Stimulated activated naive CD8-positive, alpha-beta T cell treated with anti-CD3 and anti-CD28 coated beads, Interleukin-15, Interleukin-2, amounts not matched to agents 100 ng/mL and 50 ng/mL, for 24 hours (primary cell): ENCODE data around the gene MACO1.
"Not testable (repeated sequence)": the region's sequence is repeated elsewhere in the genome, so short reads cannot be mapped to it uniquely, and the experiment has no call there.

Experiments used
- H3K27ac Mint-ChIP-seq: one replicate; pipeline ENCODE4 v1.8.0; 2021; ENCODE audit warnings: mild to moderate bottlenecking, mixed read lengths
- H3K27me3 Mint-ChIP-seq: one replicate; pipeline ENCODE4 v1.8.0; 2021; ENCODE audit warnings: mixed read lengths
- H3K36me3 Mint-ChIP-seq: one replicate; pipeline ENCODE4 v1.8.0; 2021; ENCODE audit warnings: low read depth, mixed read lengths
- H3K4me1 Mint-ChIP-seq: one replicate; pipeline ENCODE4 v1.8.0; 2021; ENCODE audit warnings: low read depth, mixed read lengths
- H3K4me3 Mint-ChIP-seq: one replicate; pipeline ENCODE4 v1.8.0; 2021; ENCODE audit warnings: mild to moderate bottlenecking, mixed read lengths
- H3K9me3 Mint-ChIP-seq: one replicate; pipeline ENCODE4 v1.8.0; 2021; ENCODE audit warnings: mixed read lengths

MACO1 gene, protein sequence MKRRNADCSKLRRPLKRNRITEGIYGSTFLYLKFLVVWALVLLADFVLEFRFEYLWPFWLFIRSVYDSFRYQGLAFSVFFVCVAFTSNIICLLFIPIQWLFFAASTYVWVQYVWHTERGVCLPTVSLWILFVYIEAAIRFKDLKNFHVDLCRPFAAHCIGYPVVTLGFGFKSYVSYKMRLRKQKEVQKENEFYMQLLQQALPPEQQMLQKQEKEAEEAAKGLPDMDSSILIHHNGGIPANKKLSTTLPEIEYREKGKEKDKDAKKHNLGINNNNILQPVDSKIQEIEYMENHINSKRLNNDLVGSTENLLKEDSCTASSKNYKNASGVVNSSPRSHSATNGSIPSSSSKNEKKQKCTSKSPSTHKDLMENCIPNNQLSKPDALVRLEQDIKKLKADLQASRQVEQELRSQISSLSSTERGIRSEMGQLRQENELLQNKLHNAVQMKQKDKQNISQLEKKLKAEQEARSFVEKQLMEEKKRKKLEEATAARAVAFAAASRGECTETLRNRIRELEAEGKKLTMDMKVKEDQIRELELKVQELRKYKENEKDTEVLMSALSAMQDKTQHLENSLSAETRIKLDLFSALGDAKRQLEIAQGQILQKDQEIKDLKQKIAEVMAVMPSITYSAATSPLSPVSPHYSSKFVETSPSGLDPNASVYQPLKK

DNA sequence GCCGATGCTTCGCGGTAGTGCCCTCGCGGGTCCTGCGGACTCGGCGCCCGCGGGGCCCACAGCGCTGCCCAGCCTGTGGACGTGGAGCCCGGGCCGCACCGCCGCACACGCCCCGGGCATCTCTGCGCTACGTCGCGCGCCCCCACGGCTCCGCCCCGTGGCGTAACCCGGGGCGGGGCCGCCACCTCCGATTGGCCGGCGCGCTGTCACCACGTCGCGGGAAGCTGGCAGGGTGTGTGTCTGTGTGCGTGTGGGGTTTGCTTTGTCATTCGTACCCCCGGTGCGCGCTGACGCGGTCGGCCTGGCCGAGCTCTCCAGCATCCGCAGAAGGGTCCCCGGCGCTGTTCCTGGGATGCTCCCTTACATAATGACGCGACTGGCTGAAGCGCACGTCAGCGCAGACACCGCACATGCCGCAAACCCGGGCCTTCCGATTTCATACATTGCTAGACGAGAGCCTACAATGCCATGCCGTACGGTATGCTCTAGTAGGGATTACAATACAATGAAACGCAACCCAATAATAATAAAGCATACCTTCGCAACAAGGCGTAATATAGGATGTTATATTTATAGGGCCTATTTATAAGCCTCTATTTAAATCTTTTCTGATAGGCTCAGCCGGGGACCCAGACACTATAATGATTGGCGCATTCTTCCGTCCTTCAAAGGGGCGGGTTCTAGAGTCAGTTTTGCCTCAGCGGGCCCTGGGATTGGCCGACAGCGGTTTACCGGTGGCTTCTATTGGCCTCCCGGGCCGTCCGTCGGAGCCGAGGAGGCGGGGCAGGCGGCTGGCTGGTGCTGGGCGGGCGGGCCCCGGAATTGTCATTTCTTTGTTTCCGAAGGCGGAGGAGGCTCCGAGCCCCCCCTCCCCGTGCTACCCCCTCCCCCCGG lies at the start of gene MACO1:
Gene MACO1, plus strand, starts transcription at position 825 of the 894 bp plus-strand sequence. CDS start 202 bp downstream, outside the sequence.
- no peaks in the 10 kb centered on the region for H3K27me3 Mint-ChIP-seq
- H3K4me3 Mint-ChIP-seq: peak within 1 kb of the TSS; percentile 95
- H3K4me1 Mint-ChIP-seq: peaks cover 42% of the 10 kb centered on the region
- no peaks in the 10 kb centered on the region for H3K36me3 Mint-ChIP-seq
- no peaks in the 10 kb centered on the region for H3K9me3 Mint-ChIP-seq
- peak within 1 kb of the TSS; percentile 99 for H3K27ac Mint-ChIP-seq

DNA sequence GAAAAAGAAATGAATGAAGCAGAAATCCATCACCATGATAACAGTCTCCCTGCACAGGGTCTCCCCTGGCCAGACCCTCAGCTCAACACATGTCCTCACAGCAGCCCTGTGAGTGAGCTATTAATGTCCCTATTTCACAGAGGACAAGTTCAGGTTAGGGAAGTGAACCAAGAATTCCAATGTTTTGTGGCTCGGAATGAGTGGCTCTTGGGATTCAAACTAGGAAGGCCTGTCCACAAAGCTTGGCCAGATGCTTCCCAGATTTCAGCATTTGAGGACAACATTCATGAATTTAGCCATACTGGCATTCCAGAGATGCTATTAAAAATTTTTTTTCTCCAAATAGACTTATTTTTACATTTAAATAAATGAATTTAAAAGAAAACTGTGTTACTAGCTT lies 48.2 kb upstream of the MACO1 start:
- not testable (repeated sequence) for H3K9me3 Mint-ChIP-seq, H3K27me3 Mint-ChIP-seq, H3K27ac Mint-ChIP-seq

DNA sequence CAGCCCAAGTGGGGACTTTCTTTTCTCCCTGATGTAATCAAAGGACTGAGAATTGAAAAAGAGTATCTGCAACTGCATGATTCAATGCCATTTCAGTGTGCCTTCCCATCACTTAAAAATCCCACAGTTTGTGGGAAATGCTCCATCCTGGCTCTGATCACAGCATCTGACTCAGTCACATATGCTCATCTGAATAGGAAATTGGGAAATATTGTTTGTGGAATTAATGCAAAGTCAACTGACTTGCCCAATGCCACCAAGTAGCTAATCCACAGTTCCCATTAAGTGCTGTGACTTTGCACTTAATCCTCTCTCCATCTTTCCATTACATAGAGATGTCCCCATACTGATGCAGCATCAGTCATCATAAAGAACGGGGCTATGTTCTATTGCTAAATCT lies 47.6 kb upstream of the MACO1 start:
- not testable (repeated sequence) for H3K4me3 Mint-ChIP-seq, H3K36me3 Mint-ChIP-seq, H3K27ac Mint-ChIP-seq, H3K27me3 Mint-ChIP-seq, H3K4me1 Mint-ChIP-seq, H3K9me3 Mint-ChIP-seq

More for the DNA sequence above, 48.2 kb upstream of the MACO1 start:
- not testable (repeated sequence) for H3K4me3 Mint-ChIP-seq, H3K4me1 Mint-ChIP-seq, H3K36me3 Mint-ChIP-seq

DNA sequence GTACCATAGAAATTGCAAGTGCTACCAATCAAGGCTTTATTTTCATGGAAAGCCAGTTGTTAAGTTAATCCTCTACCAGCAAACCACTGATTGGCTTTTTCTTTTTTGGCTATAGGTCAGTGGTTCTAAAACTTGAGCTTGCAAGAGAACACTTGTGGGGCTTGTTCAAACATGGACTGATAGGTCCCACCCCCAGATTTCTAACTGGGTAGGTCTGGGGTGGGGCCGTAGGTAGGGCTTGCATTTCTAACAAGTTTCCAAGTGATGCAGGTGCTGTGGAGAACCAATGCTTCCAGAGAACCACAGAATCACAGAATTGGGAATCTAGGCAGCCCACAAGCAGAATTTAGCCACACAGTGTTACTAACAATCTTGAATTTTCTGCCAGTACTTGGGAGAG lies 46.8 kb upstream of the MACO1 start:
- H3K36me3 Mint-ChIP-seq, H3K27ac Mint-ChIP-seq, H3K27me3 Mint-ChIP-seq, H3K9me3 Mint-ChIP-seq, H3K4me1 Mint-ChIP-seq, H3K4me3 Mint-ChIP-seq: not testable (repeated sequence)

DNA sequence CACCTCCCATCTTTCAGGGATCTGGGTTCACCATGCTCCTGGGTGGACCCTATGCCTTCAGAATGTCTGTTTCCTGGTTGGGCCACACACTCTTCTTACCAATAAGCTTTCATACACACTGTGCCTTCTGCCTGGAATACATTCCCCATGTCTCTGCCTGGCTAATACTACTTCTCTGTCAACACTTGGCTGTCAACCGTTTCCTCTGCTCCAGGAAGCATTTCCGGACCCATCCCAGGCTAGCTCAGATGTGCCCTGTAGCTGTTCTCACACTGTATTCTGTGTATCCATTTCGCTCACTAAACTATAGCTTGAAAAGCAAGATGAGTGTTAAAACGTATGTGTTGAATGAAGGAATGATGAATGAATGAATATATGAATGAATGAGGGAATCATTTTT lies 43.6 kb upstream of the MACO1 start:
- H3K9me3 Mint-ChIP-seq, H3K4me3 Mint-ChIP-seq, H3K4me1 Mint-ChIP-seq, H3K27me3 Mint-ChIP-seq, H3K36me3 Mint-ChIP-seq, H3K27ac Mint-ChIP-seq: not testable (repeated sequence)

DNA sequence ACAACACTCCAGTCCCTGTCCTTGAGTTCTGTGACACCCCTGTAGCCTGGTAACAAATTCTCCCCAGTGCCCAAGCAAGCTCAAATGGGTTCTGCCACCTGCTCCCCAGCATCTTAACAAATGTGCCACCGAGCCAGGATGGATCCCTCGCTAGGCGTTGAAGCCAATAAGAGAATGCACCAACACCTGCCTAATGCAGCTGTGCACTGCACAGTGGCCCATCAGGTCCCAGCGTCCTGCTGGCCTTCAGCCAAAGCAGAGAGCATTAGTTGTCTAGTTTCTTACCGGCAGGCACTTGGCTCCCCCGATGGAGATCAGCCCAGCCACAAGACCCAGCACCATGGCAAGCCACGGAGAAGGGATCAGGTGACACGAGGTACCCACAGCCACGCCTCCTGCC lies 42.0 kb upstream of the MACO1 start:
- H3K4me1 Mint-ChIP-seq, H3K27me3 Mint-ChIP-seq, H3K4me3 Mint-ChIP-seq, H3K36me3 Mint-ChIP-seq, H3K9me3 Mint-ChIP-seq, H3K27ac Mint-ChIP-seq: not testable (repeated sequence)

DNA sequence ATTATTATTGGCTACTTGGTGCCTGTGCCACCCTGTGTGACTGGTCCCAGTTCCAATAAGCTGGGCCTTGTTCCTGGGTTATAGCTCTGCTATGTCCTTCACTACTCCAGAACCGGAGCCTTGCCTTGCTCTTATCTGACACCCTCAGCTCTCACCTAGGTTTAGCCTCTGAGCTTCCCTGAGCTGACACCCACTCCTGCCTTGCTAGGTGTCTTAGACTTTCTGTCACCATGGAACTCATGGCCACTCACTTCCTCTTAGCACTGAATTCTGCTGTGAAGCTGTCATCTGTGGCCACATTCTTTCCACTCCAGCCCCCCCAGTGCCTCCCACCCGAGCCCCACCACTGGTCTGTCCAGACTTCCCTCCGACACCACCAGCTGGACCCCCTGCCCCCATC lies 41.0 kb upstream of the MACO1 start:
- not testable (repeated sequence) for H3K4me1 Mint-ChIP-seq, H3K9me3 Mint-ChIP-seq, H3K27ac Mint-ChIP-seq, H3K27me3 Mint-ChIP-seq, H3K36me3 Mint-ChIP-seq, H3K4me3 Mint-ChIP-seq

DNA sequence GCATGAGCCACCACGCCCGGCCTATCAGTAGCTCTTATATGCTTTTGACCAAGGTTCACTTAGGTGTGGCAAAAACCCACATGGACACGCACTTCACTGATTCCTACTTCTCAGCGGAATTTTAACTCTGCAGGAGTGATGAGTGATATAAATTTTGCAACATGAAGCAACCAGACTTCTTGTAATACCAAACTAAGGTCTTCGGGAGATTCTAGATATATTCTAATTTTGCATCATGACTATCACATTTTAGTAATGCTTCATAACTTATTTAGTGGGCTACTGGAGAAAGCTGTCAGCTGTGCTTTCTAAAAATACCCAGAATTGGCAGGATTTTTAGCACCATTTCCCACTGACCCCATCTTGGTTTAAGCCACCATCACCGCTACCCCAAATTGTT lies 37.9 kb upstream of the MACO1 start:
- Mint-ChIP-seq H3K4me3 (no peak overlapping the region), H3K9me3 (no peaks in the 10 kb centered on the region), H3K4me1 (no peaks in the 10 kb centered on the region), H3K27ac (no peak overlapping the region), H3K27me3 (no peaks in the 10 kb centered on the region), H3K36me3 (no peaks in the 10 kb centered on the region)

DNA sequence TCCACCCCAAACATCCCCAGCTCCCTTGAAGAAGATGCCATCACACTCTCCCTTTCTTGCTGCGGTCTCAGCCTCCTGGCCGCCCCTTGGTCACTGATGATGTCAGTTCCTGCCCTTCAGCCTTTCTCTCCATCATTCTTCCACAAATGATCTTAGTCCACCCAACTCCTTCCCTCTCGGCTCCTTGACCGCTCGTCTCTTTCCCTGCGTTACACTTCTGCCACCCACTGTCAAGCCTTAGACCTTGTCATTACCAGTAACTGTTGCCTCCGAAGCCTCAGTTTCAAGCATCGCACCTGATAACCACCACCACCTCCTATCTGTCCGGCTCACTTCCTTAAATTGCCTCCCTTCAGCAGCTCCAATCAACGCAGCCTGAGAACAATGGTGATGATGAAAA lies 33.1 kb upstream of the MACO1 start:
- not testable (repeated sequence) for H3K36me3 Mint-ChIP-seq, H3K27ac Mint-ChIP-seq, H3K4me1 Mint-ChIP-seq, H3K4me3 Mint-ChIP-seq, H3K27me3 Mint-ChIP-seq, H3K9me3 Mint-ChIP-seq

DNA sequence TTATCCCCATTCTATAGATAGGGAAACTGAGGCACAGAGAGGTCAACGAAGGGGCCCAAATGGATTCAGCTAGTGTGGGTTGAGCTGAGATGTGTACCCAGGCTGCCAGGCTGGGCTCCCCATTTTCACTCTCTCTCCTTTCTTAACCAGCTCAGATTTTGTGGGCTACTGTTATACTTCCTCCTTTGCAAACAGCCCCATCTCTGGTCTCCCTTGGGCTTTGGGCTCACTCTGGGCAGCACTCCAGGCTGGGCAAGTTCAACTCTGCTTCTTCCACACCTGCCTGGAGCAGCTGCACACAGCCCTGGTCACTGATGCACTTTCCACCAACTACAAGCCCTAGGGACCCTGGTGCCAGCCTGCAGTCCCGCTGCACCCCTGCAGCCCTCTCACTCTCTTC lies 32.6 kb upstream of the MACO1 start:
- not testable (repeated sequence) for H3K27ac Mint-ChIP-seq, H3K4me1 Mint-ChIP-seq, H3K4me3 Mint-ChIP-seq, H3K27me3 Mint-ChIP-seq, H3K36me3 Mint-ChIP-seq, H3K9me3 Mint-ChIP-seq

DNA sequence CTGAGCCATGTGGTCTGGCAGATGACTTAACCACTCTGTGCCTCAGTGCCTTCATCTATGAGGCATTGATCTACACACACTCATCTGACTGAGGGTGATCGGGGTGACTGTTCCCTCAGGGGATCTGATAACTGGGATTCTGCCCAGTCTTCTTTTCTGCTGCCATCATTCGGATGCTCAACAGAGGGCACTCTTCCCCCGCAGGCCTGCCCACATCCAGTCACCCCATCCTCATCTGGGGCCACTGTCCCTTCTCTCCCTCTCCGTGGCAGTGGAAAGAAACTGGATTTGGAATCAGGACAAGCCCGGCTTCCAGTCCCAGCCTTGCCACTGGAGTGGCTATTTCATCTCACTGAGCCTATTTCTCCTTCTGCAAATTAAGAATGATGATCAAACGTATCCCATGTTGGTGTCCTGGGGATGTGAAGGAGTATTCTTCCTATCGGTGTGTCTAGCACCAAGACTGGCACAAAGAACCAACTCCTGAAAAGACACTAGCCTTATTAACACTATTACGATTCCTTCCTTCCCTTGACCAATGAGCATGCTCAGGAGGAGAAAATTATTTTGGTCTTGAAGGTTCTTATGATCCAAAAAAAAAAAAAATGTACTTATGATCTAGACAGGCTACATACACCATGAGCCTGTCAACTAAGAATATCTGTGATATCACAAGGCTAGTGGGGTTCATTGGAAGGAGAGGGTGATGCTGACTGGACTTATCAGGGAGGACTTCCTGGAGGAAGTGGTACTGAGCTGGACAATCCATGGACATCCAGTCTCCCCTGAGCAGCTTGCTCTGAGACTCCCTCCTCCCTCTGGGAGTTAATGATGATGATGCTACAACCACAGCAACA lies 27.5 kb upstream of the MACO1 start:
- H3K27me3 Mint-ChIP-seq, H3K27ac Mint-ChIP-seq, H3K4me1 Mint-ChIP-seq: not testable (repeated sequence)

DNA sequence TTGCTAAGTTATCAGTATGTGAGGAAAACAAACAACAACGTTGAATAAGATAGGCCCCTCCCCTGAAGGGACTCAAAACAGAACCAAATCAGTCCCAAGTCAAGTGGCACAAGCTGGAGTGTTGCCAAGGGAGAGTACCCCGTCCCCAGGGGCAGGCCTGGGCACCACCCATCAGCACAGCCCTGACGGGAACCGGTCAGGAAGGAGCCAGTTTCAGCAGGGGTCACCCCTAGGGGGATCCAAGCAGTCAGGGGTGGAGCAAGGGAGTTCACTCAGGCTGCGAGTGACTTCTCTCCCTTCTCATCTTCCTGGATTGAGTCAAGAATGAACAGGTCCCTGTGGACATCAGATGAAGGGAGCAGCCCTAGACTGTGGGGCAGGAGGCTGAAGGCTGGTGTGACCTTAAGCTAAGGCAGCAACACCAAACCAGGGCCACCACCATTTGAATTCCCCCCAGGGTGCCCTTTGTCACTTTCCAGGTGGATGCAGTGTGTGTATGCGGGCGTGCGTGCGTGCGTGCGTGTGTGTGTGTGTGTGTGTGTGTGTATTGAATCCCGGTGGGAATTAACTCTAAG lies 24.9 kb upstream of the MACO1 start:
- not testable (repeated sequence) for H3K4me3 Mint-ChIP-seq, H3K27me3 Mint-ChIP-seq, H3K36me3 Mint-ChIP-seq, H3K4me1 Mint-ChIP-seq, H3K27ac Mint-ChIP-seq, H3K9me3 Mint-ChIP-seq

More for the DNA sequence above, 27.5 kb upstream of the MACO1 start:
- not testable (repeated sequence) for H3K9me3 Mint-ChIP-seq, H3K4me3 Mint-ChIP-seq, H3K36me3 Mint-ChIP-seq

DNA sequence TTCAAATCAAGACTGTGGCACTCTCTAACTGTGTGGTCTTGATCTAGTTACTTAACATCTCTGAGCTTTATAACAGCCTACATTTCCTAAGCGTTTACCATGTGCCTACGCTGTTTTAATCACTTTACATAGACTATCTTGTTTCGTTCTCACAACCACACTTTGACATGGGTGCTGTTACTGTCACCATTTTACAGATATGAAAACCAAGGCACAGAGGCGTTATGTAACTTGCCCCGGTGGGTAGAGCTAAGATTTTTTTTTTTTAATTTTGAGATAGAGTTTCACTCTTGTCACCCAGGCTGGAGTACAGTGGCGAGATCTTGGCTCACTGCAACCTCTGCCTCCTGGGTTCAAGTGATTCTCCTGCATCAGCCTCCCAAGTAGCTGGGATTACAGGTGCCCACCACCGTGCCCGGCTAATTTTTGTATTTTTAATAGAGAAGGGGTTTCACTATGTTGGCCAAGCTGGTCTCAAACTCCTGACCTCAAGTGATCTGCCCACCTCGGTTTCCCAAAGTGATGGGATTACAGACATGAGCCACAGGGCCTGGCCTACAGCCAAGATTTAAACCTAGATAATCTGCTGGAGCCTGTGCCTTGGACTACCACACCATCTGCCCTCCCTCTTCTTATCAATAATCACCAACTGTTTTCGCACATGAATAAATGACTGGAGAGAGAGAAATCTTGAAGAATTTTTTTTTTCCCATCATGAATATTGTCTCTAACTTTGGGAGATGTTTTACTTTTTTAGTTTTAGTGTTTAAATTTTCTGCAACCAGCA lies 20.9 kb upstream of the MACO1 start:
- not testable (repeated sequence) for H3K4me3 Mint-ChIP-seq, H3K36me3 Mint-ChIP-seq, H3K9me3 Mint-ChIP-seq

More for the DNA sequence above, 20.9 kb upstream of the MACO1 start:
- H3K27ac Mint-ChIP-seq, H3K27me3 Mint-ChIP-seq, H3K4me1 Mint-ChIP-seq: not testable (repeated sequence)
